ENCODE measurements around the gene ADAMTS18. TPM values are rescaled to one million over a fixed set of nuclear protein-coding genes. Genes with fewer than 3 reads are reported as not detected.

The ADAMTS18 gene
- total and polyA plus RNA-seq, 2 of the 8 experiments (the other 6 are each of a cell fraction or from before 2014, with no cell fraction given): 0.05 to 0.19 TPM

DNA sequence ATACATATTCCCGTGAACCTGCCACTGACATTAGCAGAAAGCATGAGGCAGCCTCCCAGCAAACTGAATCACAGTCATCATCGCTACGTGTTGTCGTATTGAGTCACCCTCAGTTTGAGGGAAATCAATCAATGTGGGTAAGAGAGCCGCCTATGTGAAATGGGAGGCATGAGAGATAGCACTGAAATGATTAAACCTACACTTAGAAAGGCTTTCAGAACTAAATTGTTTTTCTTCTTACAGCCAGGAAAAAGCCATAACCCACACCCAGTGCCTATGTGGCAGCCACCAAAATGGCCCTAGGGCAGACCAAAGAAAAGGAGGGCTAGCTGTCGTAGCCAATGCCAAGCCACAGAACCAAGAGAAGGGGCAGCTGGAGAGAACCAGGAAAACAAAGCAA, 90.5 kb downstream of the ADAMTS18 start (continued):
- no peak for TF ChIP-seq CHD2 (IDR thresholded peaks at IDR 0.05; ENCODE audit: low read length)

All from H1 (cell line).